Activated naive CD4-positive, alpha-beta T cell treated with anti-CD3 and anti-CD28 coated beads for 36 hours (primary cell): ENCODE measurements around the gene ANKRD13A. TPM values are rescaled to one million over a fixed set of nuclear protein-coding genes. Genes with fewer than 3 reads are reported as not detected.

Source experiments
- CTCF ChIA-PET: fragments of 350-600 bp; sonication (Branson Sonifier 250); formaldehyde crosslinking; loops from one replicate; lab custom pipeline; 2021; ENCODE audit warnings: antibody characterized with exemption; lab: Charles Lee
- DNase-seq: peaks from one replicate; pipeline ENCODE4 v3.0.0-alpha.2; 2020
- H3K27ac Mint-ChIP-seq: one replicate; pipeline ENCODE4 v1.8.0; 2021; ENCODE audit warnings: mild to moderate bottlenecking, mixed read lengths
- H3K27me3 Mint-ChIP-seq: one replicate; pipeline ENCODE4 v1.8.0; 2021; ENCODE audit warnings: low read depth, mixed read lengths
- H3K36me3 Mint-ChIP-seq: one replicate; pipeline ENCODE4 v1.8.0; 2021; ENCODE audit warnings: low read depth, mixed read lengths
- H3K4me1 Mint-ChIP-seq: one replicate; pipeline ENCODE4 v1.8.0; 2021; ENCODE audit warnings: low read depth, mixed read lengths
- H3K4me3 Mint-ChIP-seq: one replicate; pipeline ENCODE4 v1.8.0; 2021; ENCODE audit warnings: mild to moderate bottlenecking, moderate library complexity, mixed read lengths
- H3K9me3 Mint-ChIP-seq: one replicate; pipeline ENCODE4 v1.8.0; 2021; ENCODE audit warnings: mixed read lengths
- intact Hi-C: fragments of 100-400 bp; cut with micrococcal nuclease; formaldehyde crosslinking; loops from one replicate; pipeline ENCODE4 v1.15.1; 2023
- total RNA-seq, 2 experiments: library from RNA; stranded (reverse); gene quantifications; one replicate each; pipeline ENCODE4 v1.2.3, GENCODE V29; 2021

The ANKRD13A gene
- total RNA-seq, 2 experiments from 2014 or later = 28.3 to 31.5 TPM

GRCh38 chr12:109988274-109988673, 11.0 kb upstream of the ANKRD13A start:
- peaks cover 47% of the 10 kb centered on the region for H3K36me3 Mint-ChIP-seq
- CTCF ChIA-PET = interaction anchor here (0.6 kb wide), 1 partner anchor 13 kb away, joined by 3 read pairs; no protein-coding TSS in a partner anchor
- H3K4me3 Mint-ChIP-seq = no peak overlapping the region

GRCh38 chr12:109988903-109989302, 10.3 kb upstream of the ANKRD13A start:
- H3K9me3 Mint-ChIP-seq = no peaks in the 10 kb centered on the region
- intact Hi-C loops = loop anchor here (5.0 kb wide), 1 partner anchor 1297 kb away; no protein-coding TSS in a partner anchor
- DNase-seq = no peak
- H3K27ac Mint-ChIP-seq = peak overlapping the region; percentile 60
- CTCF ChIA-PET = no interaction called here
- H3K36me3 Mint-ChIP-seq = peaks cover 42% of the 10 kb centered on the region
- H3K4me3 Mint-ChIP-seq = no peak overlapping the region
- H3K27me3 Mint-ChIP-seq = no peaks in the 10 kb centered on the region
- H3K4me1 Mint-ChIP-seq = peaks cover 63% of the 10 kb centered on the region

More at GRCh38 chr12:109988274-109988673, 11.0 kb upstream of the ANKRD13A start:
- DNase-seq = no peak
- H3K9me3 Mint-ChIP-seq = no peaks in the 10 kb centered on the region
- H3K4me1 Mint-ChIP-seq = peaks cover 63% of the 10 kb centered on the region
- peak overlapping the region; percentile 84 for H3K27ac Mint-ChIP-seq
- intact Hi-C loops = loop anchor here (5.0 kb wide), 1 partner anchor 1296 kb away; no protein-coding TSS in a partner anchor
- H3K27me3 Mint-ChIP-seq = no peaks in the 10 kb centered on the region

GRCh38 chr12:109989380-109989779, 9.8 kb upstream of the ANKRD13A start:
- Mint-ChIP-seq H3K4me3 (no peak overlapping the region), H3K9me3 (no peaks in the 10 kb centered on the region), H3K36me3 (peaks cover 41% of the 10 kb centered on the region), H3K27ac (peak overlapping the region; percentile 60), H3K27me3 (no peaks in the 10 kb centered on the region), H3K4me1 (peaks cover 67% of the 10 kb centered on the region)
- no peak for DNase-seq
- intact Hi-C loops = loop anchor here (5.0 kb wide), 1 partner anchor 1297 kb away; no protein-coding TSS in a partner anchor
- CTCF ChIA-PET = no interaction called here

GRCh38 chr12:109991586-109991985, 7.6 kb upstream of the ANKRD13A start:
- no peak overlapping the region for H3K27ac Mint-ChIP-seq
- peaks cover 66% of the 10 kb centered on the region for H3K4me1 Mint-ChIP-seq
- intact Hi-C loops = loop anchor here (10.0 kb wide), 3 partner anchors 753 to 1357 kb away; partner anchors contain the start of genes PPP1CC and SELPLG
- no peaks in the 10 kb centered on the region for H3K9me3 Mint-ChIP-seq
- no peak overlapping the region for H3K4me3 Mint-ChIP-seq
- no peak for DNase-seq
- H3K27me3 Mint-ChIP-seq = no peaks in the 10 kb centered on the region
- CTCF ChIA-PET = no interaction called here
- peaks cover 31% of the 10 kb centered on the region for H3K36me3 Mint-ChIP-seq

GRCh38 chr12:109993091-109993490, 6.1 kb upstream of the ANKRD13A start:
- intact Hi-C loops = loop anchor here (10.0 kb wide), 3 partner anchors 752 to 1358 kb away; partner anchors contain the start of genes PPP1CC and SELPLG
- H3K4me1 Mint-ChIP-seq = peaks cover 63% of the 10 kb centered on the region
- H3K27ac Mint-ChIP-seq = no peak overlapping the region
- CTCF ChIA-PET = interaction anchor here (0.6 to 1.4 kb wide), 4 partner anchors 8 to 50 kb away, joined by 3 to 5 read pairs (median 4); no protein-coding TSS in a partner anchor
- H3K9me3 Mint-ChIP-seq = no peaks in the 10 kb centered on the region
- H3K27me3 Mint-ChIP-seq = no peaks in the 10 kb centered on the region
- no peak overlapping the region for H3K4me3 Mint-ChIP-seq
- peaks cover 26% of the 10 kb centered on the region for H3K36me3 Mint-ChIP-seq
- DNase-seq = no peak

GRCh38 chr12:109994401-109995175, 4.6 kb upstream of the ANKRD13A start:
- Mint-ChIP-seq H3K4me1 (peaks cover 59% of the 10 kb centered on the region), H3K36me3 (peaks cover 18% of the 10 kb centered on the region), H3K4me3 (peak overlapping the region; percentile 94), H3K27ac (peak overlapping the region; percentile 93), H3K27me3 (no peaks in the 10 kb centered on the region), H3K9me3 (no peaks in the 10 kb centered on the region)
- no peak for DNase-seq
- intact Hi-C loops = loop anchor here (1.0 to 10.0 kb wide), 4 partner anchors 13 to 1360 kb away; partner anchors contain the start of genes PPP1CC and SELPLG
- CTCF ChIA-PET = interaction anchor here (0.6 to 1.0 kb wide), 6 partner anchors 15 to 148 kb away, joined by 3 to 5 read pairs (median 4); no protein-coding TSS in a partner anchor

GRCh38 chr12:109995361-109995685, 3.9 kb upstream of the ANKRD13A start:
- CTCF ChIA-PET = no interaction called here
- Mint-ChIP-seq H3K27me3 (no peaks in the 10 kb centered on the region), H3K4me1 (peaks cover 57% of the 10 kb centered on the region)

GRCh38 chr12:109995686-109996482, 3.3 kb upstream of the ANKRD13A start, which contains the start of gene GIT2:
TSS of gene GIT2 (minus strand) at chr12:109996368. CDS start at chr12:109996224, 144 bp downstream.
- Mint-ChIP-seq H3K4me1 (peaks cover 54% of the 10 kb centered on the region), H3K36me3 (peaks cover 9% of the 10 kb centered on the region), H3K4me3 (peak within 1 kb of the TSS; percentile 94), H3K27ac (peak within 1 kb of the TSS; percentile 93), H3K27me3 (no peaks in the 10 kb centered on the region), H3K9me3 (no peaks in the 10 kb centered on the region)
- peak; percentile 96 for DNase-seq
- intact Hi-C loops = loop anchor here (1.0 to 10.0 kb wide), 6 partner anchors 9 to 1361 kb away; partner anchors contain the start of genes C12orf76, PPP1CC and SELPLG
- CTCF ChIA-PET = no interaction called here

More at GRCh38 chr12:109995361-109995685, 3.9 kb upstream of the ANKRD13A start:
- no peak for DNase-seq
- peak overlapping the region; percentile 94 for H3K4me3 Mint-ChIP-seq
- no peaks in the 10 kb centered on the region for H3K9me3 Mint-ChIP-seq
- H3K27ac Mint-ChIP-seq = peak overlapping the region; percentile 93
- H3K36me3 Mint-ChIP-seq = peaks cover 14% of the 10 kb centered on the region
- intact Hi-C loops = loop anchor here (10.0 kb wide), 3 partner anchors 749 to 1361 kb away; partner anchors contain the start of genes PPP1CC and SELPLG

- Mint-ChIP-seq H3K27ac (peak overlapping the region; percentile 92), H3K4me3 (peak overlapping the region; percentile 94), H3K4me1 (peaks cover 55% of the 10 kb centered on the region), H3K27me3 (no peaks in the 10 kb centered on the region), H3K36me3 (peaks cover 5% of the 10 kb centered on the region), H3K9me3 (no peaks in the 10 kb centered on the region)
- CTCF ChIA-PET = no interaction called here
- intact Hi-C loops = loop anchor here (1.0 to 10.0 kb wide), 6 partner anchors 9 to 1362 kb away; partner anchors contain the start of genes C12orf76, PPP1CC and SELPLG
- DNase-seq = no peak
Measured at GRCh38 chr12:109996483-109996853, 2.8 kb upstream of the ANKRD13A start.

GRCh38 chr12:109997393-109997792, 1.8 kb upstream of the ANKRD13A start:
- H3K27me3 Mint-ChIP-seq = no peaks in the 10 kb centered on the region
- H3K36me3 Mint-ChIP-seq = peaks cover 1% of the 10 kb centered on the region
- CTCF ChIA-PET = interaction anchor here (0.8 kb wide), 1 partner anchor 16 kb away, joined by 4 read pairs; no protein-coding TSS in a partner anchor
- H3K4me3 Mint-ChIP-seq = no peak overlapping the region
- DNase-seq = no peak
- peaks cover 56% of the 10 kb centered on the region for H3K4me1 Mint-ChIP-seq
- intact Hi-C loops = loop anchor here (10.0 kb wide), 3 partner anchors 747 to 1363 kb away; partner anchors contain the start of genes PPP1CC and SELPLG
- no peak overlapping the region for H3K27ac Mint-ChIP-seq
- H3K9me3 Mint-ChIP-seq = no peaks in the 10 kb centered on the region

GRCh38 chr12:109998241-109998903, 858 bp upstream of the ANKRD13A start:
- H3K4me1 Mint-ChIP-seq = peaks cover 56% of the 10 kb centered on the region

More at GRCh38 chr12:109998241-109998903, 858 bp upstream of the ANKRD13A start:
- Mint-ChIP-seq H3K27me3 (no peaks in the 10 kb centered on the region), H3K27ac (peak overlapping the region; percentile 92), H3K9me3 (no peaks in the 10 kb centered on the region), H3K36me3 (peaks cover 1% of the 10 kb centered on the region), H3K4me3 (peak overlapping the region; percentile 84)
- CTCF ChIA-PET = interaction anchor here (0.6 to 1.2 kb wide), 5 partner anchors 16 to 946 kb away, joined by 3 to 4 read pairs (median 3); partner anchors contain the start of genes C12orf76 and USP30
- intact Hi-C loops = loop anchor here (2.0 to 10.0 kb wide), 4 partner anchors 282 to 1364 kb away; partner anchors contain the start of genes ATP2A2, PPP1CC and SELPLG
- DNase-seq = no peak
